CD4-positive, alpha-beta memory T cell (primary cell): ENCODE results near the gene APOB. TPM values are rescaled to one million over a fixed set of nuclear protein-coding genes. Genes with fewer than 3 reads are reported as not detected.

Experiments used
- CTCF ChIA-PET: fragments of 350-600 bp; sonication (Branson Sonifier 250); formaldehyde crosslinking; loops from one replicate; lab custom pipeline; 2021; ENCODE audit warnings: inconsistent platforms; ENCODE audit not compliant: partially characterized antibody; lab: Charles Lee
- POLR2A ChIA-PET: fragments of 350-600 bp; sonication (Branson Sonifier 250); formaldehyde crosslinking; loops from one replicate; lab custom pipeline; 2021; ENCODE audit not compliant: partially characterized antibody; lab: Charles Lee
- DNase-seq, 5 donors: peaks; one replicate each; pipeline versions ENCODE4 v3.0.0 to v3.0.0-alpha.2; 2020 to 2022; ENCODE audit warnings: mixed read lengths in 1 of 5
- H3K27ac ChIP-seq: one replicate; pipeline ENCODE4 v1.7.0; 2013; ENCODE audit warnings: low read depth, low read length
- H3K27me3 ChIP-seq: 2 replicates; pipeline ENCODE4 v1.7.0; 2013; ENCODE audit warnings: mild to moderate bottlenecking, low read length, moderate library complexity; ENCODE audit not compliant: insufficient read depth
- H3K36me3 ChIP-seq: 2 replicates; pipeline ENCODE4 v1.7.0; 2013; ENCODE audit warnings: mild to moderate bottlenecking, low read length, moderate library complexity; ENCODE audit not compliant: insufficient read depth
- H3K4me1 ChIP-seq: 2 replicates; pipeline ENCODE4 v1.7.0; 2013; ENCODE audit warnings: mild to moderate bottlenecking, low read length, moderate library complexity; ENCODE audit not compliant: insufficient read depth
- H3K4me3 ChIP-seq, 2 donors: one replicate each; pipeline ENCODE4 v1.7.0; 2013; ENCODE audit warnings: low read length in 2 of 2, mild to moderate bottlenecking in 1 of 2
- H3K9me3 ChIP-seq, 2 donors: one replicate each; pipeline ENCODE4 v1.7.0; 2013; ENCODE audit warnings: low read length in 2 of 2, control low read depth in 1 of 2; ENCODE audit not compliant: control insufficient read depth in 1 of 2
- H3K27ac Mint-ChIP-seq, 7 donors: one replicate each; pipeline ENCODE4 v1.8.0; 2020 to 2021; ENCODE audit warnings: mixed read lengths in 7 of 7, mild to moderate bottlenecking in 6 of 7, inconsistent platforms in 3 of 7, moderate library complexity in 3 of 7
- H3K27me3 Mint-ChIP-seq, 2 donors: one replicate each; pipeline ENCODE4 v1.8.0; 2020 to 2021; ENCODE audit warnings: mixed read lengths in 2 of 2
- H3K36me3 Mint-ChIP-seq, 2 donors: one replicate each; pipeline ENCODE4 v1.8.0; 2020 to 2021; ENCODE audit warnings: mixed read lengths in 2 of 2, inconsistent platforms in 1 of 2, mild to moderate bottlenecking in 1 of 2
- H3K4me1 Mint-ChIP-seq, 4 donors: one replicate each; pipeline ENCODE4 v1.8.0; 2020 to 2021; ENCODE audit warnings: mixed read lengths in 4 of 4, mild to moderate bottlenecking in 1 of 4
- H3K4me3 Mint-ChIP-seq, 8 donors: one replicate each; pipeline ENCODE4 v1.8.0; 2020 to 2021; ENCODE audit warnings: mixed read lengths in 8 of 8, mild to moderate bottlenecking in 7 of 8, moderate library complexity in 6 of 8, inconsistent platforms in 3 of 8
- H3K9me3 Mint-ChIP-seq, 8 donors: one replicate each; pipeline ENCODE4 v1.8.0; 2020 to 2021; ENCODE audit warnings: mixed read lengths in 8 of 8, mild to moderate bottlenecking in 5 of 8, inconsistent platforms in 3 of 8, moderate library complexity in 1 of 8
- intact Hi-C: fragments of 100-400 bp; cut with micrococcal nuclease; formaldehyde crosslinking; loops from one replicate; pipeline ENCODE4 v1.15.1; 2023
- polyA plus RNA-seq, 2 donors: library from polyadenylated mRNA; unstranded; fragments of 300-500 nt; fragmentation: Illumina TruSeq; gene quantifications; one replicate each; pipeline ENCODE4 v1.2.3, GENCODE V29; 2021
- total RNA-seq, 2 experiments: library from RNA; stranded (reverse); gene quantifications; one replicate each; pipeline ENCODE4 v1.2.3, GENCODE V29; 2021

APOB gene
- total and polyA plus RNA-seq, 4 experiments from 2014 or later, result not detected

DNA sequence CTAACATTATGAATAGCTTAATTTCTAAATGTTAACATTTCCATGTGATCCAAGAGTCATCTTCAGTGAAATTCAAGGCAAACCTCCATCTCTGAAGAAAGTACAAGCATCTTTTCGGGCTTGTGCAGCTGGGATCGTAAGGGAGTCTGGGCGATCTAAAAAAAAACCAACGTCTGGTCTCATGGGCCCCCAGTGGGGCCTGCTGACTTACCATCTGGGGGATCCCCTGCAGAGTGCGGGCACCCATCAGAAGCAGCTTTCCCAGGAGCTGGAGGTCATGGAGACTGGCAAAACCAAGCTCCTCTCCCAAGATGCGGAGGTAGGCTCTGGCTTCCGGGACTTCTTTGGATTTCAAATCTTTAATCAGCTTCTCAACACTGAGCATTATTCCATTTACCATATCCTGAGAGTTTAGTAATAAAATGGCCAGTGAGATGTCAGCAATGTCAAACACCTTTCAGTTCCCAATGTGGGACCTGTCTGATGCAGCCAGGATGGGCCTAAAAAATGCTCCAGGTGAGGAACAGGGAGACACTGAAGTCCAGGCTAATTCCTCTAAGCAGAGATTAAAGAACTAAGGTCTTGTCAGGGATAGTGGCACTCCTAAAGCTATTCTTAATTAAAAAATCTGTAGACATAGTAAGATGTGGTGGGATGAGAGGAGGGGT lies 19.0 kb downstream of the APOB start:
- Histone ChIP-seq H3K9me3 (no peaks in the 10 kb centered on the region), H3K4me1 (no peaks in the 10 kb centered on the region), H3K36me3 (no peaks in the 10 kb centered on the region), H3K27ac (no peak overlapping the region), H3K27me3 (no peaks in the 10 kb centered on the region), H3K4me3 (no peak overlapping the region)
- Mint-ChIP-seq H3K36me3 (no peaks in the 10 kb centered on the region), H3K9me3 (no peaks in the 10 kb centered on the region), H3K4me3 (no peak overlapping the region), H3K4me1 (no peaks in the 10 kb centered on the region), H3K27ac (no peak overlapping the region), H3K27me3 (peaks cover 5 to 13% of the 10 kb centered on the region in 2 donors)
- CTCF ChIA-PET, result interaction anchor here (1.1 to 1.7 kb wide), 2 partner anchors 8 to 13 kb away, joined by 3 to 5 read pairs; no protein-coding TSS in a partner anchor
- intact Hi-C loops, result no loop called here
- POLR2A ChIA-PET, result no interaction called here
- DNase-seq, result no peak

DNA sequence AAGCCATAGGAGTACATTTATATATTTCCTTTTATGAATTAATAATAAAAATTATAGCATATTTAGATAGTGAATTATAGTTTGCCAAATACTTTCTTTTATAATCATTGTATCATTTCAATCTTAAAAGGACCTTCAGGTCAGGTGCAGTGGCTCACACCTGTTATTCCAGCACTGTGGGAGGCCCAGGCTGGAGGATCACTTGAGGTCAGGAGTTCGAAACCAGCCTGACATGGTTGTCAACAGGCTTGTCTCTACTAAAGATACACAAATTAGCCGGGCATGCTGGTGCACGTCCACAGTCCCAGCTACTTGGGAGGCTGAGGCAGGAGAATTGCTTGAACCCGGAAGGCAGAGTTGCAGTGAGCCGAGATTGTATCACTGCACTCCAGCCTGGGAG lies 19.7 kb downstream of the APOB start:
- no peaks in the 10 kb centered on the region for H3K27me3 ChIP-seq
- CTCF ChIA-PET, result interaction anchor here (1.7 kb wide), 1 partner anchor 9 kb away, joined by 5 read pairs; no protein-coding TSS in a partner anchor
- peaks cover 3 to 13% of the 10 kb centered on the region in 2 donors for H3K27me3 Mint-ChIP-seq
- H3K9me3 Mint-ChIP-seq, result no peaks in the 10 kb centered on the region
- no peak overlapping the region for H3K27ac Mint-ChIP-seq
- no peaks in the 10 kb centered on the region for H3K36me3 ChIP-seq
- H3K27ac ChIP-seq, result no peak overlapping the region
- H3K9me3 ChIP-seq, result no peaks in the 10 kb centered on the region
- no peaks in the 10 kb centered on the region for H3K4me1 ChIP-seq
- H3K4me3 Mint-ChIP-seq, result no peak overlapping the region
- no peaks in the 10 kb centered on the region for H3K36me3 Mint-ChIP-seq
- H3K4me1 Mint-ChIP-seq, result no peaks in the 10 kb centered on the region
- intact Hi-C loops, result no loop called here
- DNase-seq, result no peak
- POLR2A ChIA-PET, result no interaction called here
- H3K4me3 ChIP-seq, result no peak overlapping the region

GRCh38 chr2:21023419-21024181 lies 20.3 kb downstream of the APOB start:
- intact Hi-C loops, result no loop called here
- ChIA-PET POLR2A (no interaction called here), CTCF (interaction anchor here (1.7 kb wide), 1 partner anchor 9 kb away, joined by 5 read pairs; no protein-coding TSS in a partner anchor)

GRCh38 chr2:21022792-21023367 lies 21.0 kb downstream of the APOB start:
- no peak overlapping the region for H3K4me3 ChIP-seq
- H3K36me3 Mint-ChIP-seq, result no peaks in the 10 kb centered on the region
- no peaks in the 10 kb centered on the region for H3K9me3 ChIP-seq
- no peak for DNase-seq
- no peaks in the 10 kb centered on the region for H3K27me3 ChIP-seq
- no peaks in the 10 kb centered on the region for H3K4me1 ChIP-seq
- H3K9me3 Mint-ChIP-seq, result peaks cover 0 to 2% (median 0%) of the 10 kb centered on the region in 8 donors
- H3K27me3 Mint-ChIP-seq, result peaks cover 4 to 7% of the 10 kb centered on the region in 2 donors
- CTCF ChIA-PET, result no interaction called here
- intact Hi-C loops, result no loop called here
- H3K36me3 ChIP-seq, result no peaks in the 10 kb centered on the region
- no peak overlapping the region for H3K4me3 Mint-ChIP-seq
- H3K27ac Mint-ChIP-seq, result no peak overlapping the region
- no peak overlapping the region for H3K27ac ChIP-seq
- no peaks in the 10 kb centered on the region for H3K4me1 Mint-ChIP-seq
- POLR2A ChIA-PET, result no interaction called here

More at GRCh38 chr2:21023419-21024181, 20.3 kb downstream of the APOB start:
- Histone ChIP-seq H3K4me3 (no peak overlapping the region), H3K27ac (no peak overlapping the region), H3K9me3 (no peaks in the 10 kb centered on the region), H3K4me1 (no peaks in the 10 kb centered on the region), H3K27me3 (no peaks in the 10 kb centered on the region), H3K36me3 (no peaks in the 10 kb centered on the region)
- DNase-seq, result no peak
- Mint-ChIP-seq H3K27me3 (peaks cover 3 to 9% of the 10 kb centered on the region in 2 donors), H3K9me3 (no peaks in the 10 kb centered on the region), H3K36me3 (no peaks in the 10 kb centered on the region), H3K4me1 (no peaks in the 10 kb centered on the region), H3K27ac (no peak overlapping the region), H3K4me3 (no peak overlapping the region)

DNA sequence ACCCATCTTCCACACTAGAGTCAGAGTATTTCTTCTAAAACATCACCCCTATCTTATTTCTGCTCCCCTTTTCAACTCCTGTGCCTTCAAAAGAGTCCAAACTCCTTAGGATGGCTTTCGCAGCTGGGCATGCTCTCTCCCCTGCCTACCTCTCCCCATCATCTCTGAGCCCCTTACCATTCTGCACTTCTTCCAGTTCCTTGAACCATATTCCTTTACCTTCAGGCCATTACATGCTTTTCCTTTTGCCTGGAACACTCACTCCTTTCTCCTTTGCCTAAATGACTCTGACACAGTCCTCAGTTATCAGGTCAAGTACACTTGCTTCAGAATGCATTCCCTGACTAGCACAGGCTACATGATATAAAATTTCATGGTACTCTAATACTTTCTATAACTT lies 22.4 kb downstream of the APOB start:
- Mint-ChIP-seq H3K27me3 (peaks cover 4% of the 10 kb centered on the region in 2 donors), H3K4me3 (no peak overlapping the region)
- POLR2A ChIA-PET, result no interaction called here

GRCh38 chr2:21020668-21021288 lies 23.1 kb downstream of the APOB start:
- CTCF ChIA-PET, result interaction anchor here (0.5 to 1.1 kb wide), 2 partner anchors 12 to 389 kb away, joined by 3 read pairs; no protein-coding TSS in a partner anchor
- Histone ChIP-seq H3K36me3 (no peaks in the 10 kb centered on the region), H3K27ac (no peak overlapping the region), H3K4me3 (no peak overlapping the region), H3K27me3 (no peaks in the 10 kb centered on the region), H3K9me3 (no peaks in the 10 kb centered on the region), H3K4me1 (no peaks in the 10 kb centered on the region)
- no peak for DNase-seq
- Mint-ChIP-seq H3K4me3 (no peak overlapping the region), H3K36me3 (no peaks in the 10 kb centered on the region), H3K27me3 (peaks cover 2 to 4% of the 10 kb centered on the region in 2 donors), H3K27ac (no peak overlapping the region), H3K9me3 (peaks cover 0 to 2% (median 0%) of the 10 kb centered on the region in 8 donors), H3K4me1 (no peaks in the 10 kb centered on the region)
- intact Hi-C loops, result no loop called here
- POLR2A ChIA-PET, result no interaction called here

More for the DNA sequence above, 22.4 kb downstream of the APOB start:
- Mint-ChIP-seq H3K4me1 (no peaks in the 10 kb centered on the region), H3K27ac (no peak overlapping the region), H3K36me3 (no peaks in the 10 kb centered on the region), H3K9me3 (peaks cover 0 to 2% (median 0%) of the 10 kb centered on the region in 8 donors)
- CTCF ChIA-PET, result interaction anchor here (1.1 kb wide), 1 partner anchor 11 kb away, joined by 3 read pairs; no protein-coding TSS in a partner anchor
- intact Hi-C loops, result no loop called here
- no peak overlapping the region for H3K4me3 ChIP-seq
- no peaks in the 10 kb centered on the region for H3K27me3 ChIP-seq
- no peaks in the 10 kb centered on the region for H3K9me3 ChIP-seq
- no peaks in the 10 kb centered on the region for H3K36me3 ChIP-seq
- H3K4me1 ChIP-seq, result no peaks in the 10 kb centered on the region
- no peak overlapping the region for H3K27ac ChIP-seq
- DNase-seq, result no peak
